DND-41 (cell line): Measurements from ENCODE around the gene GTPBP6.

Source experiments
- ATAC-seq: fragments of 200-7000 bp; cut with Tn5 transposase; 3 replicates; pipeline ENCODE4 v1.9.1; 2021; ENCODE audit warnings: low read depth; ENCODE audit not compliant: insufficient read depth
- DNase-seq: peaks from one replicate; pipeline ENCODE4 v3.0.0-alpha.2; 2020
- H2AFZ ChIP-seq: 2 replicates; pipeline ENCODE4 v1.6.0; 2012; ENCODE audit warnings: low read depth, low read length
- H3K27ac ChIP-seq: 2 replicates; pipeline ENCODE4 v1.5.1; 2012; ENCODE audit warnings: low read length, inconsistent platforms
- H3K27me3 ChIP-seq: fragments of 200-600 bp; sonication (generic); 2 replicates; pipeline ENCODE4 v1.6.0; 2012; ENCODE audit warnings: low read length, mild to moderate bottlenecking, inconsistent platforms; ENCODE audit not compliant: insufficient read depth, poor library complexity
- H3K36me3 ChIP-seq: 2 replicates; pipeline ENCODE4 v1.5.1; 2012; ENCODE audit warnings: low read length, inconsistent platforms; ENCODE audit not compliant: insufficient read depth
- H3K4me1 ChIP-seq: 2 replicates; pipeline ENCODE4 v1.5.1; 2012; ENCODE audit warnings: mild to moderate bottlenecking, low read length; ENCODE audit not compliant: insufficient read depth
- H3K4me2 ChIP-seq: 2 replicates; pipeline ENCODE4 v1.6.0; 2012; ENCODE audit warnings: mild to moderate bottlenecking, moderate library complexity, low read length, inconsistent platforms; ENCODE audit not compliant: insufficient read depth
- H3K4me3 ChIP-seq, 2 experiments: fragments of 200-600 bp in 1 of 2; shearing (Covaris generic) in 1 of 2; 2 replicates each; pipeline ENCODE4 v1.5.1; 2012 to 2016; ENCODE audit warnings: inconsistent platforms in 2 of 2, low read length in 2 of 2, mild to moderate bottlenecking in 2 of 2, low read depth in 1 of 2, moderate library complexity in 1 of 2
- H3K79me2 ChIP-seq: 2 replicates; pipeline ENCODE4 v1.6.0; 2012; ENCODE audit warnings: low read length, inconsistent platforms; ENCODE audit not compliant: insufficient read depth
- H3K9ac ChIP-seq: 2 replicates; pipeline ENCODE4 v1.6.0; 2012; ENCODE audit warnings: low read depth, mild to moderate bottlenecking, inconsistent platforms, low read length, moderate library complexity
- H3K9me3 ChIP-seq: 2 replicates; pipeline ENCODE4 v1.5.1; 2012; ENCODE audit warnings: low read length, moderate library complexity, mild to moderate bottlenecking, inconsistent platforms; ENCODE audit not compliant: insufficient read depth, severe bottlenecking
- H4K20me1 ChIP-seq: 2 replicates; pipeline ENCODE4 v1.6.0; 2012; ENCODE audit warnings: low read length; ENCODE audit not compliant: insufficient read depth
- EZH2 ChIP-seq: IDR thresholded peaks from 3 replicates; pipeline ENCODE4 v1.6.1; 2012; ENCODE audit warnings: borderline replicate concordance, low read depth, mild to moderate bottlenecking, moderate library complexity, low read length, inconsistent platforms; ENCODE audit not compliant: severe bottlenecking
- TF ChIP-seq, protein P1 (sequence below): IDR thresholded peaks from 2 replicates; pipeline ENCODE4 v1.5.1; 2012; ENCODE audit warnings: borderline replicate concordance, low read length, moderate library complexity, mild to moderate bottlenecking; ENCODE audit not compliant: poor library complexity, severe bottlenecking; ENCODE audit errors: extremely low read depth

The GTPBP6 gene

DNA sequence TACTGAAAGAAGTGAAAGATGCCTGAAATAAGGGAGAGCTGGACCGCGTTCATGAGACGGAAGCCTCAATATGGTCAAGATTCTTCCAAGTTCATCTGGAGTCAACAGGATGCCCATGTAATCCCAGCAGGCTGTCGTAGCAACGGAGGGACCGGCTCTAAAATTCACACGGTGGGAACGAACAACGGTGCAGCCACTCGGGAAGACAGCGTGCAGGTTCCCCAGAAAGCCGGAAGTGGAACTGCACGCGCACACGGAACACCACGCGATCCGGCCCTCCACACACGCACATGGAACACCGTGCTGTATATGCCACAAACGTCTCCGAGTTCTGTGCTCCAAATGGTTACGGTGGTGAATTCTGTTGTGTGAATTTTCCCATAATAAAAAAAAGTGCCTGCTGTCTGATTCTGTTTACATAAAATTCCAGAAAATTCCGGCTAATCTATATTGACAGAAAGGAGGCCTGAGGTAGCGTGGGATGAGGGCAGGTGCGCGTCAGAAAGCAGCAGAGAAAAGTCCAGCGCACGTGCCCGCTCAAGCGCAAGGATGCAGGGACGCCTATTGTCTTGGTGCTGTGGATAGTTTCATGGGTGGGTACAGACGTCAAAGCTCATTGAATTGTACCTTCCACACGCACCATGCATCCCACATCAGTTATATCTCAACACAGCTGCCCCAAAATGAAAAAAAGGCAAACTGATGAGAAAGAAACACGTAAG, 36.9 kb upstream of the GTPBP6 start:
- H3K4me2 ChIP-seq = no peak overlapping the region
- peaks cover 32% of the 10 kb centered on the region for H3K4me1 ChIP-seq
- DNase-seq = no peak
- no peaks in the 10 kb centered on the region for H3K27me3 ChIP-seq
- H3K9ac ChIP-seq = no peak overlapping the region
- peaks cover 67% of the 10 kb centered on the region for H3K36me3 ChIP-seq
- H3K4me3 ChIP-seq = no peak overlapping the region
- peaks cover 77% of the 10 kb centered on the region for H3K79me2 ChIP-seq
- no peak for ATAC-seq
- H4K20me1 ChIP-seq = 0 out of 2 replicates have a peak, but pooled peaks cover 4% of the 10 kb centered on the region
- TF ChIP-seq, protein P1, sequence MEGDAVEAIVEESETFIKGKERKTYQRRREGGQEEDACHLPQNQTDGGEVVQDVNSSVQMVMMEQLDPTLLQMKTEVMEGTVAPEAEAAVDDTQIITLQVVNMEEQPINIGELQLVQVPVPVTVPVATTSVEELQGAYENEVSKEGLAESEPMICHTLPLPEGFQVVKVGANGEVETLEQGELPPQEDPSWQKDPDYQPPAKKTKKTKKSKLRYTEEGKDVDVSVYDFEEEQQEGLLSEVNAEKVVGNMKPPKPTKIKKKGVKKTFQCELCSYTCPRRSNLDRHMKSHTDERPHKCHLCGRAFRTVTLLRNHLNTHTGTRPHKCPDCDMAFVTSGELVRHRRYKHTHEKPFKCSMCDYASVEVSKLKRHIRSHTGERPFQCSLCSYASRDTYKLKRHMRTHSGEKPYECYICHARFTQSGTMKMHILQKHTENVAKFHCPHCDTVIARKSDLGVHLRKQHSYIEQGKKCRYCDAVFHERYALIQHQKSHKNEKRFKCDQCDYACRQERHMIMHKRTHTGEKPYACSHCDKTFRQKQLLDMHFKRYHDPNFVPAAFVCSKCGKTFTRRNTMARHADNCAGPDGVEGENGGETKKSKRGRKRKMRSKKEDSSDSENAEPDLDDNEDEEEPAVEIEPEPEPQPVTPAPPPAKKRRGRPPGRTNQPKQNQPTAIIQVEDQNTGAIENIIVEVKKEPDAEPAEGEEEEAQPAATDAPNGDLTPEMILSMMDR = no peak
- TF ChIP-seq EZH2 = no peak
- peak overlapping the region; percentile 41; the same call in 1 of the 2 replicates for H3K27ac ChIP-seq
- H3K9me3 ChIP-seq = peaks cover 2% of the 10 kb centered on the region
- H2AFZ ChIP-seq = no peak overlapping the region

DNA sequence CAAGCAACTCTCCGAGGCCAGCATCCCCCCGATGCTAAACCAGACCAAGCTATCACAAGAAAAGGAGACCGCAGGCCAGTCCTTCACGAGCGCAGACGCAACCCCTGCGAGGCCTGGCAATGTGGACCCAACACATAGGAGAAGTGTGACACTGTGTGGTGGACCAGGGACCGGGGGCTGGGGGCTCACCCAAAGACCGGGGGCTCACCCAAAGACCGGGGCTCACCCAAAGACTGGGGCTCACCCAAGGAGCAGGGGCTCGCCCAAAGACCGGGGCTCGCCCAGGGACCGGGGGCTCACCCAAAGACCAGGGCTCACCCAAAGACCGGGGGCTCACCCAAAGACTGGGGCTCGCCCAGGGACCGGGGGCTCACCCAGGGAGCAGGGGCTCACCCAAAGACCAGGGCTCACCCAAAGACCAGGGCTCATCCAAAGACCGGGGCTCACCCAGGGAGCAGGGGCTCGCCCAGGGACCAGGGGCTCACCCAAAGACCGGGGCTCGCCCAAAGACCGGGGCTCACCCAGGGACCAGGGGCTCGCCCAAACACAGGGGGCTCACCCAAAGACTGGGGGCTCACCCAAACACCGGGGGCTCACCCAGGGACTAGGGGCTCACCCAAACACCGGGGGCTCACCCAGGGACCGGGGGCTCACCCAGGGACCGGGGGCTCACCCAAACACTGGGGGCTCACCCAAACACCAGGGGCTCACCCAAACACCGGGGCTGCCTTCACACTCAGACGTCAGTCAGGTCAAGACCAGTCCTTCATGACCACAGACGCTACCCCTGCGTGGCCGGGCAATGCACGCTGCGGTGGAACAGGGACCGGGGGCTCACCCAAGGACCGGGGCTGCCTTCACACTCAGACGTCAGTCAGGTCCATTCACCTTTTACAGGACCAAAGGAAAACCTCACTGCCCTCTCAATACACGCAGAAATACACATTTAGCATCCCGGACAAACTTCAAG, 35.3 kb upstream of the GTPBP6 start:
- DNase-seq (no peak), ATAC-seq (no peak)
- Histone ChIP-seq H3K4me1 (peaks cover 32% of the 10 kb centered on the region), H3K9ac (no peak overlapping the region), H3K36me3 (peaks cover 66% of the 10 kb centered on the region), H3K4me3 (no peak overlapping the region), H3K27ac (no peak overlapping the region), H2AFZ (no peak overlapping the region), H3K27me3 (no peaks in the 10 kb centered on the region), H3K79me2 (peaks cover 83% of the 10 kb centered on the region), H4K20me1 (peaks cover 13% of the 10 kb centered on the region), H3K4me2 (no peak overlapping the region), H3K9me3 (no peaks in the 10 kb centered on the region)
- TF ChIP-seq EZH2 = no peak
- TF ChIP-seq, protein P1 = no peak

DNA sequence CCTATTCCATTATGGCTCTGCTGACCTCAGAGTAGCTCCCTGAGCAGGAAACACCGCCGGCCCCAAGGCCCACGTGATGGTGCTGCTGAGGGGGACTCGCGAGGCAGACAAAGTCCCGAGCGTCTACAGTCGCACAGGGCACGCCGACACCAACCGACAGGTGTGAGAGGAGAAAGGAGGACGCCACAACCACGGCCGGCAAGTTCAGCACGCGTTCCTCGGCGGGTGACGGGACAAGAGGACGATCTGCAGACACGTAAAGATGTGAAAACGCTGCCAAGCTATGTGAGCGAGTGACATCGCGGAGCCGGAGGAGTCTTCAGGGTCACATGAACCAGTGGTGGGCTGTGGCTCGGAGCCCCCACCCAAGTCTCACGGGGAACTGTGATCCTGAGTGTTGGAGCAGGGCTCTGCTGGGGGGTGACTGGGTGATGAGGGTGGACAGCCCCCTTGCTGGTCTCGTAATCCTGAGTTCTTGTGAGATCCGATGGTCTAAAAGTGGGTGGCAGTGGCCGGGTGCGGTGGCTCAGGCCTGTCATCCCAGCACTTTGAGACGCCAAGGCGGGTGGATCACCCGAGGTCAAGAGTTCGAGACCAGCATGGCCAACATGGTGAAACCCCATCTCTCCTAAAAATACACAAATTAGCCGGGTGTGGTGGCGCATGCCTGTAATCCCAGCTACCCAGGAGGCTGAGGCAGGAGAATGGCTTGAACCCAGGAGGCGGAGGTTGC, 34.2 kb upstream of the GTPBP6 start:
- no peak for ATAC-seq
- H3K9ac ChIP-seq = no peak overlapping the region
- no peak overlapping the region for H2AFZ ChIP-seq
- H3K9me3 ChIP-seq = no peaks in the 10 kb centered on the region
- H3K4me3 ChIP-seq = no peak overlapping the region
- no peak overlapping the region for H3K27ac ChIP-seq
- TF ChIP-seq EZH2 = no peak
- TF ChIP-seq, protein P1 = no peak
- DNase-seq = no peak
- H3K36me3 ChIP-seq = peaks cover 65% of the 10 kb centered on the region
- H3K4me1 ChIP-seq = peaks cover 23% of the 10 kb centered on the region
- H3K27me3 ChIP-seq = no peaks in the 10 kb centered on the region
- H3K79me2 ChIP-seq = peaks cover 80% of the 10 kb centered on the region
- H3K4me2 ChIP-seq = no peak overlapping the region
- peaks cover 13% of the 10 kb centered on the region for H4K20me1 ChIP-seq
